ENCODE data around the gene CDC45. TPM values are rescaled to one million over a fixed set of nuclear protein-coding genes. Genes with fewer than 3 reads are reported as not detected.

The CDC45 gene
- total RNA-seq, 1 experiment from 2014 or later: 44.6 TPM

DNA sequence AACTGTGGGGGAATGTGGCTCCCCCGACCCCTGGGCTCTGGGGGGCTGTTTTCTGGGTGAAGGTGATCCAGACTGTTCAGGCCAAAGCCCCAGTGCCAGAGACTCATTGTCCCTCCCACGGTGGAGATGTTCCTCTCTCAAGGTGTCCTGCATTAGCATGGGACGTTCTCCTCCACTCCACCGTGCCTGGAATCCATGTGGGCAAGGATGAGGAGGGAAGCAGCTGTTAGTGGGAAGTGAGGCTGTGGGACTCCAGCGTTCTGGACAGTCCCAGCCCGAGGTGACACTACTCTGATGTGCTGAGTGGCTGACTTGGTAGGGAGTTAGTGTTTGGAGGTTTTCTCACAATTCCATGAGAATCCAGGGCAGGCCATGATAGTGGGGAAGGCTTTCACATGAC is 75.9 kb downstream of the CDC45 start:
- Mint-ChIP-seq H3K36me3 (ENCODE audit: insufficient read depth, unreplicated experiment) (no peaks in the 10 kb centered on the region), H3K27me3 (ENCODE audit: insufficient read depth, unreplicated experiment) (no peaks in the 10 kb centered on the region), H3K9me3 (ENCODE audit: unreplicated experiment) (no peaks in the 10 kb centered on the region), H3K4me1 (ENCODE audit: low read depth, unreplicated experiment) (no peaks in the 10 kb centered on the region), H3K4me3 (ENCODE audit: unreplicated experiment) (no peak overlapping the region), H3K27ac (ENCODE audit: unreplicated experiment) (no peak overlapping the region)
- no TSS peak for BruUV-seq (replicated peaks)
- CTCF ChIA-PET: no interaction called here
- H3K27me3 ChIP-seq (replicated peaks; ENCODE audit: control insufficient read depth, insufficient read depth, low read length): no peaks in the 10 kb centered on the region
- intact Hi-C loops (cut with micrococcal nuclease; ENCODE audit: unreplicated experiment): no loop called here
- no peak overlapping the region for H3K4me3 ChIP-seq (ENCODE audit: low read depth, low read length)
- H3K9me3 ChIP-seq: 0 out of 2 replicates have a peak, but pooled peaks cover 4% of the 10 kb centered on the region
- H3K36me3 ChIP-seq (ENCODE audit: control insufficient read depth, insufficient read depth, low read length): no peaks in the 10 kb centered on the region
- POLR2A ChIA-PET: no interaction called here
- no peaks in the 10 kb centered on the region for H3K4me1 ChIP-seq
- TF ChIP-seq, protein P1, sequence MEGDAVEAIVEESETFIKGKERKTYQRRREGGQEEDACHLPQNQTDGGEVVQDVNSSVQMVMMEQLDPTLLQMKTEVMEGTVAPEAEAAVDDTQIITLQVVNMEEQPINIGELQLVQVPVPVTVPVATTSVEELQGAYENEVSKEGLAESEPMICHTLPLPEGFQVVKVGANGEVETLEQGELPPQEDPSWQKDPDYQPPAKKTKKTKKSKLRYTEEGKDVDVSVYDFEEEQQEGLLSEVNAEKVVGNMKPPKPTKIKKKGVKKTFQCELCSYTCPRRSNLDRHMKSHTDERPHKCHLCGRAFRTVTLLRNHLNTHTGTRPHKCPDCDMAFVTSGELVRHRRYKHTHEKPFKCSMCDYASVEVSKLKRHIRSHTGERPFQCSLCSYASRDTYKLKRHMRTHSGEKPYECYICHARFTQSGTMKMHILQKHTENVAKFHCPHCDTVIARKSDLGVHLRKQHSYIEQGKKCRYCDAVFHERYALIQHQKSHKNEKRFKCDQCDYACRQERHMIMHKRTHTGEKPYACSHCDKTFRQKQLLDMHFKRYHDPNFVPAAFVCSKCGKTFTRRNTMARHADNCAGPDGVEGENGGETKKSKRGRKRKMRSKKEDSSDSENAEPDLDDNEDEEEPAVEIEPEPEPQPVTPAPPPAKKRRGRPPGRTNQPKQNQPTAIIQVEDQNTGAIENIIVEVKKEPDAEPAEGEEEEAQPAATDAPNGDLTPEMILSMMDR (IDR thresholded peaks at IDR 0.05; ENCODE audit: insufficient read depth in 1 of 2, low read depth in 1 of 2, low read length in 1 of 2, severe bottlenecking in 1 of 2, unreplicated experiment in 1 of 2): no peak
- DNase-seq: no peak

- Mint-ChIP-seq H3K4me3 (ENCODE audit: unreplicated experiment) (no peak overlapping the region), H3K27ac (ENCODE audit: unreplicated experiment) (no peak overlapping the region), H3K27me3 (ENCODE audit: insufficient read depth, unreplicated experiment) (peaks cover 2% of the 10 kb centered on the region), H3K4me1 (ENCODE audit: low read depth, unreplicated experiment) (no peaks in the 10 kb centered on the region), H3K9me3 (ENCODE audit: unreplicated experiment) (no peaks in the 10 kb centered on the region), H3K36me3 (ENCODE audit: insufficient read depth, unreplicated experiment) (no peaks in the 10 kb centered on the region)
- no peaks in the 10 kb centered on the region for H3K27me3 ChIP-seq (replicated peaks; ENCODE audit: control insufficient read depth, insufficient read depth, low read length)
- ChIA-PET CTCF (no interaction called here), POLR2A (no interaction called here)
- 0 out of 2 replicates have a peak, but pooled peaks cover 4% of the 10 kb centered on the region for H3K9me3 ChIP-seq
- H3K36me3 ChIP-seq (ENCODE audit: control insufficient read depth, insufficient read depth, low read length): no peaks in the 10 kb centered on the region
- intact Hi-C loops (cut with micrococcal nuclease; ENCODE audit: unreplicated experiment): no loop called here
- no peaks in the 10 kb centered on the region for H3K4me1 ChIP-seq
- no TSS peak for BruUV-seq (replicated peaks)
- H3K4me3 ChIP-seq (ENCODE audit: low read depth, low read length): no peak overlapping the region
- DNase-seq: no peak
- TF ChIP-seq, protein P1 (IDR thresholded peaks at IDR 0.05; ENCODE audit: insufficient read depth in 1 of 2, low read depth in 1 of 2, low read length in 1 of 2, severe bottlenecking in 1 of 2, unreplicated experiment in 1 of 2): no peak
These were observed 77.3 kb downstream of the CDC45 start for GRCh38 chr22:19556963-19557545.

DNA sequence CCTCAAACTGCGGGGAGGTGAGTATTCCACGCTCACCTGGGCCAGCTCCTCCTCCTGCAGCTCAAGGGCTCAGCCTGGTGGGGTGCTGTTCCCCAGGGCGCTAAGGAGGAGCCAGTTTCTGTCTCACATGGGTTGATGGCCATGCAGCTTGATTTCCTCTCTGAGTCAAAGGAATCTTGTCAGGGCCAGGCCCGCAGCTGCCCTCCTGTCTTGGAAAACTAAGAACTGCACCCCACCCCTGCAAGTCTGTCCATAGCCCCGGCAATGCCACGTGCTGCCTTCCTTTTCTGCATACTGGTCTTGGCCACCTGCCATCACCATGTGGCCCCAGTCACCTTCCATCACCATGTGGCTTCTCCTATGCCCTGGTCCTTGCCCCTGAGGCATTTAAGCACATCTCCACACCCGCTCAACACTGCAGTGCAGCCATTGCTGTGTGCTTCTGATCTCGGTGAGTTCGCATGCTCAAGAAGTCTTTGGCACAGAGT is 79.6 kb downstream of the CDC45 start:
- DNase-seq: peak in 1 of 2 experiments; percentile 11
- H3K27me3 ChIP-seq (replicated peaks; ENCODE audit: control insufficient read depth, insufficient read depth, low read length): no peaks in the 10 kb centered on the region
- Mint-ChIP-seq H3K9me3 (ENCODE audit: unreplicated experiment) (no peaks in the 10 kb centered on the region), H3K36me3 (ENCODE audit: insufficient read depth, unreplicated experiment) (no peaks in the 10 kb centered on the region), H3K4me3 (ENCODE audit: unreplicated experiment) (no peak overlapping the region), H3K27ac (ENCODE audit: unreplicated experiment) (no peak overlapping the region), H3K4me1 (ENCODE audit: low read depth, unreplicated experiment) (no peaks in the 10 kb centered on the region), H3K27me3 (ENCODE audit: insufficient read depth, unreplicated experiment) (peaks cover 2% of the 10 kb centered on the region)
- no peaks in the 10 kb centered on the region for H3K36me3 ChIP-seq (ENCODE audit: control insufficient read depth, insufficient read depth, low read length)
- no peaks in the 10 kb centered on the region for H3K4me1 ChIP-seq
- CTCF ChIA-PET: interaction anchor here (0.9 kb wide), 1 partner anchor 71 kb away, joined by 5 read pairs; no protein-coding TSS in a partner anchor
- no peak overlapping the region for H3K4me3 ChIP-seq (ENCODE audit: low read depth, low read length)
- TF ChIP-seq, protein P1 (IDR thresholded peaks at IDR 0.05; ENCODE audit: insufficient read depth in 1 of 2, low read depth in 1 of 2, low read length in 1 of 2, severe bottlenecking in 1 of 2, unreplicated experiment in 1 of 2): peak in 1 of 2 experiments; percentile 15
- POLR2A ChIA-PET: no interaction called here
- H3K9me3 ChIP-seq: no peaks in the 10 kb centered on the region
- no TSS peak for BruUV-seq (replicated peaks)
- intact Hi-C loops (cut with micrococcal nuclease; ENCODE audit: unreplicated experiment): no loop called here
